UCSD-AML1 (cell line): ENCODE data around the gene GNE.
A peak's percentile ranks its signal among the peaks of the same experiment; 100 is the strongest.
"Not testable (repeated sequence)": the region's sequence is repeated elsewhere in the genome, so short reads cannot be mapped to it uniquely, and the experiment has no call there.

Experiments
- DNase-seq: peaks from one replicate; lab custom pipeline; 2025; ENCODE audit not compliant: unreplicated experiment; lab: John Stamatoyannopoulos, UW

Gene GNE

GRCh38 chr9:36258208-36258995 lies at the start of gene GNE:
Gene GNE, minus strand, starts transcription at chr9:36258448. Its CDS starts 9,093 bp downstream, at chr9:36249355.
- peak; percentile 97 for DNase-seq

GRCh38 chr9:36306471-36307306 lies 48.4 kb upstream of the GNE start:
- no peak for DNase-seq

GRCh38 chr9:36304366-36304765 lies 46.1 kb upstream of the GNE start:
- DNase-seq = not testable (repeated sequence)

DNA sequence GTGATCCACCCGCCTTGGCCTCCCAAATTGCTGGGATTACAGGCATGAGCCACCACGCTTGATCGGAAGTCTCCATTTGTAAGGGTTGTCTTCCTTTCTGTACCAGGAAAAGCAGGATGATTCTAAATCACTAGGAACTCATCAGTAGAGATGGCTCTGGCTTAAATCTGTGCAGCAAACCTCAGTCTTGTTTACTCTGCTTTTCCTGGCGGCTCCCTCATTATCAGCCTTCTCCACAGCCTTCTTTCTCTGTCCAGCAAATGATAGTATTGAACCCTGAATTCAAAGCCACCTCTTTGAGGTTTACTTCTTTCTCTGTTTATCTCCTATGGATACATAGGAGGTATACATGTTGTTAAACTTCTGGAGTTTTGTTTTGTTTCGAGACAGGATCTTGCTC lies 43.0 kb upstream of the GNE start:
- no peak for DNase-seq

- DNase-seq = no peak
Measured at GRCh38 chr9:36298566-36298965, 40.3 kb upstream of the GNE start.

DNA sequence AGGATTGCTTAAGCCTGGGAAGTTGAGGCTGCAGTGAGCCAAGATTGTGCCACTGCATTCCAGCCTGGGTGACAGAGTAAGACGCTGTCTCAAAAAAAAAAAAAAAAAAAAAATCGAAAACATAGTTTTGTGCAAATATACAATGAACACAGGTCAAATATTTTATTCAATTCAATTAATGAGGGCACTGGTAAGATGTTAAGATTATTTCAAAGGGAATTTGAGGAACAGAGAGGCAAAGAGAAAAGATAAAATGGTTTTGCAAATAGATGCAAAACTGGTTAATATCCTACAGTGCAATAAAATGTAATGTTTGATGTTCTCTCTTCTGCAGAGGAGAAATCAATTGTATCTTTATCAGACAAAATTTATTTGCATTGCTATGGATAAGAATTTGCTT lies 39.5 kb upstream of the GNE start:
- no peak for DNase-seq

DNA sequence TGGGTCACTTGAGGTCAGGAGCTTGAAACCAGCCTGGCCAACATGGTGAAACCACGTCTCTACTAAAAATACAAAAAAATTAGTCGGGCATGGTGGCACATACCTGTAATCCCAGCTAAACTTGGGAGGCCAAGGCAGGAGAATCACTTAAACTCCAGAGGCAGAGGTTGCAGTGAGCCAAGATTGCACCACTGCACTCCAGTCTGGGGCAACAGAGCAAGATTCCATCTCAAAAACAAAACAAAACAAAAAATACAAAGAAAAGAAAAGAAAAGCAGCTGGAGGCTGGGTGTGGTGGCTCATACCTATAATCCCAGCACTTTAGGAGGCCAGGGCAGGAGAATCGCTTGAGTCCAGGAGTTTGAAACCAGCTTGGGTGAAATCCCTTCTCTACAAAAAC lies 36.7 kb upstream of the GNE start:
- DNase-seq = not testable (repeated sequence)

- DNase-seq = no peak
Measured at GRCh38 chr9:36293918-36294317, 35.7 kb upstream of the GNE start.

- no peak for DNase-seq
Measured at GRCh38 chr9:36293171-36293570, 34.9 kb upstream of the GNE start.

GRCh38 chr9:36292641-36293040 lies 34.4 kb upstream of the GNE start:
- no peak for DNase-seq

GRCh38 chr9:36290996-36291395 lies 32.7 kb upstream of the GNE start:
- DNase-seq = no peak

- DNase-seq = no peak
Measured at GRCh38 chr9:36289836-36290435, 31.7 kb upstream of the GNE start.

DNA sequence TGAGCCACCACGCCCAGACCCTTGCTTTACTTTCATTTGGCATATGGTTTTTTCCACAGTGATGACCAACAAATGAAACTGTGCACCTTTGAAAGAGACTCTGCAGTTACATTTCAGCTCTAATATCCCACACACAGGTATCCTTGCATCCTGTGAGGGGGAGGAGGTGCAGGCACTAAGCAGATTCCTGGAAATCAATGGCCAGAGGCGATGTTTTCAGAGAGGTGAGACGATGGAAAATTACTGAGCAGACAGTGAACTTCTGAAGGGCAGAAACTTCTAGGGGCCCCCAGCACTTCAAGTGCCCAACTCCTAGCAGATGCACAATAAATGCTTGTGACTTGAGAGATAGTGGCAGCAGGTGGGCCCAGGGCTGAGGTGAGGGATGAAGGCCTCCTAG lies 29.8 kb upstream of the GNE start:
- DNase-seq = no peak

DNA sequence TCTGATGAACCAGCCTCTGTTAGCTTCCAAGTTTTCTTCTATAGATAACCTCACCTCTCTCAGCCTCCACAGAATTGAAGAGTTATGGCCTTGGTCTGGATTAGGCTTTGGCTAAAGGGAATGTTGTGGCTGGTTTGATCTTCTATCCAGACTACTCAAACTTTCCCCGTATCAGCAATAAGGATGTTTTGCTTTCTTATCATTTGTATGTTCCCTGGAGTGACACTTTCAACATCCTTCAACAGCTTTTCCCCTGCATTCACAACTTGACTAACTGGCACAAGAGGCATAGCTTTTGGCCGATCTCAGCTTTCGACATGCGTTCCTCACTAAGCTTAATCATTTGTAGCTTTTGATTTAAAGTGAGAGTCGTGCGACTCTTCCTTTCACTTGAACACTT lies 28.1 kb upstream of the GNE start:
- DNase-seq = no peak

DNA sequence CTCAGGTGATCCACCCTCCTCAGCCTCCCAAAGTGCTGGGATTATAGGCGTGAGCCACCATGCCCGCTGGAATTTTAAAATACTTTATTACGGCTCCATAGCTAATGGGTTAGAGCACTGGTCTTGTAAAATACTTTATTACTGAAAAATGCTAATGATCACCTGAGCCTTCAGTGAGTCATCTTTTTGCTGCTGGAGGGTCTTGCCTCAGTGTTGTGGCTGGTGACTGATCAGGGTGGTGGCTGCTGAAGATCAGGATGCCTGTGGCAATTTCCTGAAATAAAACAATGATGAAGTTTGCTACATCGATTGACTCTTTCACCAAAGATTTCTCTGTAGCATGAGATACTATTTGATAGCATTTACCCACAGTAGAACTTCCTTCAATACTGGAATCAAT lies 26.0 kb upstream of the GNE start:
- DNase-seq = no peak

DNA sequence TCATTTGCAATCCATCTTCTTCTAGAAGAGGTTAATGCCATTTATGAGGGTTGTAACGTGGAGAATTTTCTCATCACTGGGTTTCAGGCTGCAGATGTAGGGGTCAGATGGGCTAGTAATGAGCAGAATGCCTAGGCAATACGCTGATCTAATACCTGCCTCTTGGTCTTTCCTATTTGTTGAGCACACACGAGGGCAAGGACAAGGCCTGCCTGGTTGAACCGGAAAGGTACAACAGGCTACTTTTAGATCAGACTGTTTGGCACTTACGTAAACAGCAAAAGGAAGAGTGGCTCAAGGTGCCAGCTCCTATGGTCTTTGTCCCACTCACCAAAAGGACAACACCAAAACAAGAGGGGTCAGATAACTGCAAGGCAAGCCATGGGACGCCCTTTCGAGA lies 24.0 kb upstream of the GNE start:
- DNase-seq = no peak

DNA sequence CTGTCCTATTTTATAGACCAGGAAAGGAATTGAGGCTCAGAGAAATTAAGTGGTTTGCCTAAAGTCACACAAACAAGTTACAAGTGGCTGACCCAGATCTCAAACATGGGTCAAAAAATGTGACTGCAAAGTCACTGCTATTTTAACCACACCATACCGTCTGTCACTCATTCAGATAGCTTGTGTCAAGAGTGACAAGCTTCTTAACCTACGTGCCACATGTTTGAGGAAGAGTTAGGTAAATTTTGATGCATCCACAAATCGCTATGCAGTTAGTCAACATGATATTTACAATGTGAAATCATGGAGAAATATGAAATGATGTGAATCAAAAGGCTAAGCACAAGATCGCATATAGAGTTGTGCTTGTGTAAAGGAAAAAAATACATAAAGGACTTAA lies 22.7 kb upstream of the GNE start:
- no peak for DNase-seq

- no peak for DNase-seq
Measured at GRCh38 chr9:36278243-36278642, 20.0 kb upstream of the GNE start.

- no peak for DNase-seq
Measured at GRCh38 chr9:36276781-36277181, 18.5 kb upstream of the GNE start.

DNA sequence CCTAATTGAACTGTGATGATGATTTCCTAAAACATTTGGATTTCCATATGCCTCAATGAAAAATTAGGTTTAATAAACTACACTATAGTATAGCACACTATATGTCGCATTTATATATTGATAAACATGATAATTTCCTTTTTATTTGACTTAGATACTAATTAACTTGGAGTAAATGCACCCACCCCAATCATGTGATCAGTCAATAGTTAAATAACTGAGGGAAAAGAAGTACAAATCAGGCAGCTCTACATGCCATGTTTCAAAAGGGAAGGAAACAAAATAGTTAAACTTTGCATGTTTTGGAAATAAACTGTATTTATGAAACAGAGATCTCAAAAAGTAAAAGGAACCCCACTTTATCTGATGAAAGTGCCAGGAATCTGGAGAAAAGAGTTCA lies 18.0 kb upstream of the GNE start:
- DNase-seq = no peak

GRCh38 chr9:36275060-36275459 lies 16.8 kb upstream of the GNE start:
- no peak for DNase-seq

GRCh38 chr9:36273354-36273753 lies 15.1 kb upstream of the GNE start:
- DNase-seq = not testable (repeated sequence)
